Measurements from ENCODE around the gene USP46.

The USP46 gene

DNA sequence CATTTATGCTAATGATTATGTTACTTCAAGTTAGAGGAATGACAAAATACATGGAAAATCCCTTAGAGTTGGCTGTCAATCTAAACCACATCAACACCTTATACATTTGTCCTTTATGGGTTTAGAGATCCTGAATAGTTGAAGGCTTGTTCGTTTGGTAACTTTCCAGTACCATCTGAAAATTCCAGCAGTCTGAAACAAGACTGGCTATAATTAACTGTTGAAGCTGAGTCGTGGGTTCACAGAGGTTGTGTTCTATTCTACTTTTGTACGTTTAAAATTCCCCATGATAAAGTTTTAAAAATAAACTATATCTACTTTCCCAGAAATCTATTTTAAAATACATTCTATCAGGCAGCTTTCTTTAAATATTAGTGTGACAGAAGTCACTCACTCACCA lies 73.0 kb downstream of the USP46 start:
- TF ChIP-seq, protein P1, sequence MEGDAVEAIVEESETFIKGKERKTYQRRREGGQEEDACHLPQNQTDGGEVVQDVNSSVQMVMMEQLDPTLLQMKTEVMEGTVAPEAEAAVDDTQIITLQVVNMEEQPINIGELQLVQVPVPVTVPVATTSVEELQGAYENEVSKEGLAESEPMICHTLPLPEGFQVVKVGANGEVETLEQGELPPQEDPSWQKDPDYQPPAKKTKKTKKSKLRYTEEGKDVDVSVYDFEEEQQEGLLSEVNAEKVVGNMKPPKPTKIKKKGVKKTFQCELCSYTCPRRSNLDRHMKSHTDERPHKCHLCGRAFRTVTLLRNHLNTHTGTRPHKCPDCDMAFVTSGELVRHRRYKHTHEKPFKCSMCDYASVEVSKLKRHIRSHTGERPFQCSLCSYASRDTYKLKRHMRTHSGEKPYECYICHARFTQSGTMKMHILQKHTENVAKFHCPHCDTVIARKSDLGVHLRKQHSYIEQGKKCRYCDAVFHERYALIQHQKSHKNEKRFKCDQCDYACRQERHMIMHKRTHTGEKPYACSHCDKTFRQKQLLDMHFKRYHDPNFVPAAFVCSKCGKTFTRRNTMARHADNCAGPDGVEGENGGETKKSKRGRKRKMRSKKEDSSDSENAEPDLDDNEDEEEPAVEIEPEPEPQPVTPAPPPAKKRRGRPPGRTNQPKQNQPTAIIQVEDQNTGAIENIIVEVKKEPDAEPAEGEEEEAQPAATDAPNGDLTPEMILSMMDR (IDR thresholded peaks at IDR 0.05; ENCODE audit: low read depth, low read length, missing control alignments): no peak
- Histone ChIP-seq H3K4me3 (ENCODE audit: low read depth, low read length) (no peak overlapping the region), H3K36me3 (replicated peaks) (no peaks in the 10 kb centered on the region), H3K27me3 (replicated peaks) (no peaks in the 10 kb centered on the region), H3K27ac (no peak overlapping the region)
- in situ Hi-C loops (cut with HindIII; ENCODE audit: low pct_ligation_motif_present, low sequenced_read_pairs): no loop called here
- DNase-seq: no peak

DNA sequence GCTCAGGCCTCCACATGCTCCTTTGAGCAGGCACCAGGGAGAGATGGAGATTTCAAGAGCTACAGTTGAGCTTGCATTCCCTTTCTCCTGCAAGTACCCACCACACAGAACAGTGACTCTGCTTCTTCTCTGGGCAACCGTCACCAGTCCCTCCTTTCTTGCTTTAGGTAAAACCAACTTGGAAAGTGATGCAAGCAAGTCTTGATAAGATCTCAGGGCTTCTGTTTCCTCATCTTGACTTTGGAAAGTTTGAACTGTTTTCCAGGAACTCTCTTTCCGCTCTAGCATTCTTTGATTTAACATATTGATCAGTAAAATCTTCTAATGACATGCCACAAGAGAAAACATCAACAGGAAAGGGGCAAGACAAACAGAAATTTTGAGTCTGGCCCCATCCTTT lies 73.7 kb downstream of the USP46 start:
- no peak for DNase-seq
- TF ChIP-seq, protein P1 (IDR thresholded peaks at IDR 0.05; ENCODE audit: low read depth, low read length, missing control alignments): no peak
- in situ Hi-C loops (cut with HindIII; ENCODE audit: low pct_ligation_motif_present, low sequenced_read_pairs): no loop called here
- H3K27me3 ChIP-seq (replicated peaks): no peaks in the 10 kb centered on the region
- no peaks in the 10 kb centered on the region for H3K36me3 ChIP-seq (replicated peaks)
- H3K4me3 ChIP-seq (ENCODE audit: low read depth, low read length): no peak overlapping the region
- H3K27ac ChIP-seq: no peak overlapping the region

GRCh38 chr4:52579602-52580272 lies 79.4 kb downstream of the USP46 start:
- no peaks in the 10 kb centered on the region for H3K27me3 ChIP-seq (replicated peaks)
- H3K4me3 ChIP-seq (ENCODE audit: low read depth, low read length): no peak overlapping the region
- in situ Hi-C loops (cut with HindIII; ENCODE audit: low pct_ligation_motif_present, low sequenced_read_pairs): no loop called here
- DNase-seq: no peak
- no peak overlapping the region for H3K27ac ChIP-seq
- TF ChIP-seq, protein P1 (IDR thresholded peaks at IDR 0.05; ENCODE audit: low read depth, low read length, missing control alignments): no peak
- no peaks in the 10 kb centered on the region for H3K36me3 ChIP-seq (replicated peaks)

GRCh38 chr4:52578951-52579350 lies 80.2 kb downstream of the USP46 start:
- no peaks in the 10 kb centered on the region for H3K36me3 ChIP-seq (replicated peaks)
- TF ChIP-seq, protein P1 (IDR thresholded peaks at IDR 0.05; ENCODE audit: low read depth, low read length, missing control alignments): no peak
- no peak overlapping the region for H3K27ac ChIP-seq
- H3K27me3 ChIP-seq (replicated peaks): no peaks in the 10 kb centered on the region
- in situ Hi-C loops (cut with HindIII; ENCODE audit: low pct_ligation_motif_present, low sequenced_read_pairs): no loop called here
- H3K4me3 ChIP-seq (ENCODE audit: low read depth, low read length): no peak overlapping the region
- DNase-seq: no peak

- Histone ChIP-seq H3K27ac (no peak overlapping the region), H3K27me3 (replicated peaks) (no peaks in the 10 kb centered on the region), H3K36me3 (replicated peaks) (no peaks in the 10 kb centered on the region), H3K4me3 (ENCODE audit: low read depth, low read length) (no peak overlapping the region)
- no peak for DNase-seq
- in situ Hi-C loops (cut with HindIII; ENCODE audit: low pct_ligation_motif_present, low sequenced_read_pairs): no loop called here
- TF ChIP-seq, protein P1 (IDR thresholded peaks at IDR 0.05; ENCODE audit: low read depth, low read length, missing control alignments): no peak
These were observed 81.5 kb downstream of the USP46 start for GRCh38 chr4:52577624-52577962.

Measured in brain microvascular endothelial cell (primary cell).